ACC112 (cell line): Measurements from ENCODE around the gene PRR7.

Experiments used
- H2AFZ ChIP-seq: fragments of 200-600 bp; sonication (generic); one replicate; pipeline ENCODE4 v1.6.0; 2017; ENCODE audit warnings: antibody characterized with exemption, low read length; ENCODE audit not compliant: unreplicated experiment
- H3K27ac ChIP-seq: fragments of 200-600 bp; sonication (generic); 2 replicates; pipeline ENCODE4 v1.5.1; 2014; ENCODE audit warnings: low read depth, mild to moderate bottlenecking, antibody characterized with exemption, low read length, moderate library complexity
- H3K27me3 ChIP-seq: fragments of 200-600 bp; sonication (generic); 2 replicates; pipeline ENCODE4 v1.6.1; 2014; ENCODE audit warnings: mild to moderate bottlenecking, antibody characterized with exemption, low read length, moderate library complexity, mixed read lengths; ENCODE audit not compliant: insufficient read depth
- H3K36me3 ChIP-seq: fragments of 200-600 bp; sonication (generic); 2 replicates; pipeline ENCODE4 v1.6.1; 2016; ENCODE audit warnings: mild to moderate bottlenecking, antibody characterized with exemption, low read length, moderate library complexity, mixed read lengths; ENCODE audit not compliant: insufficient read depth
- H3K4me1 ChIP-seq: fragments of 200-600 bp; sonication (generic); one replicate; pipeline ENCODE4 v1.6.1; 2016; ENCODE audit warnings: low read length, mixed read lengths; ENCODE audit not compliant: insufficient read depth, unreplicated experiment, control insufficient read depth
- H3K4me3 ChIP-seq: fragments of 200-600 bp; sonication (generic); 2 replicates; pipeline ENCODE4 v1.5.1; 2014; ENCODE audit warnings: mild to moderate bottlenecking, low read depth, low read length
- H3K79me2 ChIP-seq: fragments of 200-600 bp; sonication (generic); one replicate; pipeline ENCODE4 v1.6.0; 2016; ENCODE audit warnings: low read length; ENCODE audit not compliant: control insufficient read depth, unreplicated experiment, insufficient read depth

The PRR7 gene

DNA sequence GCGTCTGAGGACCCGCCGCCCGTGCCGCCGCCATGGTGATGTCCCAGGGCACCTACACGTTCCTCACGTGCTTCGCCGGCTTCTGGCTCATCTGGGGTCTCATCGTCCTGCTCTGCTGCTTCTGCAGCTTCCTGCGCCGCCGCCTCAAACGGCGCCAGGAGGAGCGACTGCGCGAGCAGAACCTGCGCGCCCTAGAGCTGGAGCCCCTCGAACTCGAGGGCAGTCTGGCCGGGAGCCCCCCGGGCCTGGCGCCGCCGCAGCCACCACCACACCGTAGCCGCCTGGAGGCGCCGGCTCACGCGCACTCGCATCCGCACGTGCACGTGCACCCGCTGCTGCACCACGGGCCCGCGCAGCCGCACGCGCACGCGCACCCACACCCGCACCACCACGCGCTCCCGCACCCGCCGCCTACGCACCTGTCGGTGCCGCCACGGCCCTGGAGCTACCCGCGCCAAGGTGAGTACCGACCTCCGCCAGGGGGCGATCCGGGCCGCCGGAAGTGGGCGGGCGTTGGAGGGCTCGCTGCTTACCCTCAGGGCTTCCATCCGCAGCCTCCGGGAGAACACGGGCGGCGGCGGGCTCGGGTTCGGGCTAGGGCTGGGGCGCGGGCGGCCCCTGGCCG is 8.5 kb downstream of the PRR7 start:
- Histone ChIP-seq H2AFZ (no peak overlapping the region), H3K4me3 (peak overlapping the region; percentile 77), H3K36me3 (peaks cover 3% of the 10 kb centered on the region; the same call in 1 of the 2 replicates), H3K4me1 (peaks cover 16% of the 10 kb centered on the region), H3K79me2 (no peaks in the 10 kb centered on the region), H3K27me3 (no peaks in the 10 kb centered on the region), H3K27ac (peak overlapping the region; percentile 49; the same call in 1 of the 2 replicates)

DNA sequence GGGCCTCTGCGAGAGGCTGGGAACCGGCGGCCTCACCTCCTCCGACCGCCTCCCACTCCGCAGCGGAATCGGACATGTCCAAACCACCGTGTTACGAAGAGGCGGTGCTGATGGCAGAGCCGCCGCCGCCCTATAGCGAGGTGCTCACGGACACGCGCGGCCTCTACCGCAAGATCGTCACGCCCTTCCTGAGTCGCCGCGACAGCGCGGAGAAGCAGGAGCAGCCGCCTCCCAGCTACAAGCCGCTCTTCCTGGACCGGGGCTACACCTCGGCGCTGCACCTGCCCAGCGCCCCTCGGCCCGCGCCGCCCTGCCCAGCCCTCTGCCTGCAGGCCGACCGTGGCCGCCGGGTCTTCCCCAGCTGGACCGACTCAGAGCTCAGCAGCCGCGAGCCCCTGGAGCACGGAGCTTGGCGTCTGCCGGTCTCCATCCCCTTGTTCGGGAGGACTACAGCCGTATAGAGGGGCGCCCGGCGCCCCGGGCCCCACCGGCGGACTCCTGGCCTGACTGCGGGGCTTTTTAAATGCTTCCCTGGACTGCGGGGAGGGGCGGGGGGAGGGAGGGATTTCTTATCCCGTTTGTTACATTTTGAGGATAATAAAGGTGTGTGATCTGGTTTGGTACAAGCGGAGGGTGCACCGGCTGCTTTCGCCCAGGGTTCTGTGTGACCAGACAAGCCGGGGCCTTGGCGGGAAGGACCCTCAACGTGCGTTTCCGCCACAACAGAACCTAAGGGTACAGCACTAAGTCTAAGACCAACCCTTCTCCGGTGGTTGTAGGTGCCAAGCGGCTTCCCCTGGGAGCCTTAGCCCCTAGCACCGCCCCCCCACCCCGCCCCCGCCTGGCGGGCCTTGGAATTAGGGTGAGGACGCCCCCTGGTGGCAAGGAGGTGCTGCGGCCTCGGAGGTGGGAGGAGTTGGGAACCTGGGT is 9.3 kb downstream of the PRR7 start:
- Histone ChIP-seq H2AFZ (no peak overlapping the region), H3K36me3 (peaks cover 3% of the 10 kb centered on the region; the same call in 1 of the 2 replicates), H3K4me1 (peaks cover 16% of the 10 kb centered on the region), H3K4me3 (peak overlapping the region; percentile 77), H3K27ac (no peak overlapping the region; the same call in 1 of the 2 replicates), H3K79me2 (no peaks in the 10 kb centered on the region), H3K27me3 (no peaks in the 10 kb centered on the region)

DNA sequence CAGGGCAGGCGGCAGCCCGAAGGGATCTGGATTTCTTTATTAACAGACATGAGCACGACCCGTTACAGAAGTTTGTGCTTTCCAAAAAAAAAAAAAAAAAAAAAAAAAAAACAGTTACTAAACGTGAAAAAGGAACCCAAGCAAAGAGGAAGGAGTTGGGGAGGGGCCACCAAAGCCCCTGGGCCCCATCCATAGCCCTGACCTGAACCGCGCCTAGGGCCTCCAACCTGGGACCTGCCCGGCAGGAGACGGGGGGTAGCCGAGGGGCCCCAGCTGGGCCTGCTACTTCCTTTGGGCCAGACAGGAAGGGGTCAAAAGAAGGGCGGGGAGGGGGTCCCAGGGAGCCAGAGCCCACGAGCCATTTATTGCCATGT is 10.0 kb downstream of the PRR7 start:
- Histone ChIP-seq H3K27ac (no peak overlapping the region), H3K79me2 (no peaks in the 10 kb centered on the region), H3K4me3 (no peak overlapping the region), H3K27me3 (no peaks in the 10 kb centered on the region), H2AFZ (no peak overlapping the region), H3K36me3 (peaks cover 3% of the 10 kb centered on the region; the same call in 1 of the 2 replicates), H3K4me1 (peaks cover 16% of the 10 kb centered on the region)

DNA sequence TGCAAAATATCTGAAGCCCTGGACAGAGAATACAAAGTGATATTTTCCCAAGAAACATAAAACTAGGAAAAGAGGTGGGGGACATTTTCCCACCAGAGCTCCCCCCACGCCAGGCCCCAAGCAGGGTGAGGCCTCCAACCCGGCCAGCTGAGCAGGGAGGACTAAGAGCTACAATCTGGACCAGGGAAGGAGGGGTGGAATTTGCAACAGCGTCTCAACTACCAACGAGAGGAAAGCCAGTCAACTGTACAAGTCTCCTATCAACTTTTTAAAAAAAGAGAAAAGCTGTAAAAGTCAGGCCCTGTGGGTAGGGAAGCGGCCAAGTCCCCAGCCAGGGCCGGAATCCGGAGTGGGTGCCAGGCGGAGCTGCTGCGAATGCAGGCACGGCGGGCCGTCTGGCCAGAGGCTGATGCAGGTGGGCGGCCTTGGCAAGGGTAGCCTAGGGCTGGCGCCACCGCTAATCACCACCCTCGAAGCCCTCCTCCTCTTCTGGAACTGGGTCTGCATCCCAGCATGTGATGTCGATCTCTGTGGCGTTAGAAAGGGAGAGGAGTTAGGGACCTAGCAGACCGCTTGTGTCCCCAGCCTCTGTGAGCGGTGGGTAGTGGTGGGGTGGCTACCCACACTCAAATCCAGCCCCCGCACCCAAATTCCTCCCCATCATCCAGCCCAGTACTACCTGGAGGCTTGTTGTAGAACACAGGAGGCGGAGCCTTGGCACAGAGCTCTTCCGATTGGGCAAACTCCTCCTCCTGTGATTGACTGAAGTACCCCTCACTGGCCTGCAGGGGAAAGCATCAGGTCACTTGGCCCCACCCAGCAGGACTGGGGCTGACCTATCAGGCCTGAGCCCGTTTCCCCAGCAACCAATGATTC is 10.6 kb downstream of the PRR7 start:
- Histone ChIP-seq H3K27ac (no peak overlapping the region), H3K79me2 (no peaks in the 10 kb centered on the region), H3K4me1 (peaks cover 16% of the 10 kb centered on the region), H3K27me3 (no peaks in the 10 kb centered on the region), H3K4me3 (no peak overlapping the region), H2AFZ (no peak overlapping the region), H3K36me3 (peaks cover 3% of the 10 kb centered on the region; the same call in 1 of the 2 replicates)

DNA sequence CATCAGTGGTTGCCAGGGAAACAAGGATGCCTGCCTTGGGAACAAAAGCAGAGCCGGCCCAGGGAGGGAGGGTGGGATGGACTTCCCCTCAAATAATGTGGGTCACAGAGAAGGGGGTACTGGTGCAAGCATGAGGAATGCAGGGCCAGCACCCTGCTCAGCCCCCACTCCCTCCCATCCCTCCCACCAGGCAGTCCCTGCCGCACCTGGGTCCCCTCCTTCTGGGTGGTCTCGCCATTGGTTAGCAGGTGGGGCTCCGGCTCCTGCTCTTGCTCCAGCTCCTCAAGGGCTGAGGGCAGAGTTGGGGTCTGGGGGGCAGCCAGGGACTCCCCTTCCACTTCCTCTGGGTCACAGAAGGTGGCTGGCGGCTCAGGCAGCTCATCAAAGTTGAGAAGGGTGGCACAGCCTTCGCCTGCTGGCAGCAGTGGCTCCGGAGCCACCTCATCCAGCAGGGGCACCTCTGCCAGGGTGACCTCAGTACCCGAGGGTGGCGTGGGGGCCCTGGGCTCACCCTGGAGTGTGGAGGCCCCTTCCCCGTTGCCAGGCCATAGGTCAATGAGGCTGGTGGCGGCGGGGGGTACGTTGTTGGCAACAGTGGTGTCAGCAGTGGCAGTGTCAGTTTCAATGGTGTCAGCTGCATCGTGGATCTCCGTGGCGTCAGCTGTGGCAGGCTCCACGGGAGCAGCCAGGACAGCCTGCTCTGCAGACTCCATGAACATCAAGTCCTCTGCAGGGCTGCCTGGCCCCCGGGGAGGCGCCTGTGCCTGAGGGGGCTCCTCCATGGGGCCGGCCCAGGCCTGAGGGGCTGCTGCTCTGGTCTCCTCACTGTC is 11.5 kb downstream of the PRR7 start:
- no peak overlapping the region for H2AFZ ChIP-seq
- H3K79me2 ChIP-seq: no peaks in the 10 kb centered on the region
- peaks cover 16% of the 10 kb centered on the region for H3K4me1 ChIP-seq
- H3K27me3 ChIP-seq: no peaks in the 10 kb centered on the region
- H3K27ac ChIP-seq: peak overlapping the region; percentile 78
- no peak overlapping the region for H3K4me3 ChIP-seq
- H3K36me3 ChIP-seq: peaks cover 3% of the 10 kb centered on the region; the same call in 1 of the 2 replicates

DNA sequence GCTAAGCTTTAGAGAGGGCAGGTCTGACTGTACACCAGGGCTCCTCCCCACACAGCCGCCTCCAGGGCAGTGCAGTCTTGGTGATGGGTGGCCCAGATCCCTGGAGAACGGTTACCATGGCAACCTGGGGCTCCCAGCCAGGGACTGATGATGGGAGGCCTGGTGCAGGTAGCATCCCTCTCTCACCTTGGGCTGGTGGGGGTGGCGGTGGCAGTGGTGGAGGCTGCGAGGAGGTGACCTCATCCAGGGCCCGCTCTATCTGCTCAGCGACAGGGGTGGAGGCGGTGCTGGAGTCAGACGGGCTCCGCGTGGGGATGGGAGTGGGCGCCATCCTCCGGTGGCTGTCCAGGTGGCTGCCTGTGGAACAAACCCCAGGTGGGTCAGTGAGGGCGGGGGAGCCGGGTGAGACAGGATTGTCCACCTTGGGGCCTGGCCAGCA is 12.3 kb downstream of the PRR7 start:
- no peaks in the 10 kb centered on the region for H3K27me3 ChIP-seq
- no peaks in the 10 kb centered on the region for H3K79me2 ChIP-seq
- peaks cover 3% of the 10 kb centered on the region; the same call in 1 of the 2 replicates for H3K36me3 ChIP-seq
- no peak overlapping the region for H3K27ac ChIP-seq
- no peak overlapping the region for H2AFZ ChIP-seq
- H3K4me3 ChIP-seq: no peak overlapping the region
- peaks cover 13% of the 10 kb centered on the region for H3K4me1 ChIP-seq

DNA sequence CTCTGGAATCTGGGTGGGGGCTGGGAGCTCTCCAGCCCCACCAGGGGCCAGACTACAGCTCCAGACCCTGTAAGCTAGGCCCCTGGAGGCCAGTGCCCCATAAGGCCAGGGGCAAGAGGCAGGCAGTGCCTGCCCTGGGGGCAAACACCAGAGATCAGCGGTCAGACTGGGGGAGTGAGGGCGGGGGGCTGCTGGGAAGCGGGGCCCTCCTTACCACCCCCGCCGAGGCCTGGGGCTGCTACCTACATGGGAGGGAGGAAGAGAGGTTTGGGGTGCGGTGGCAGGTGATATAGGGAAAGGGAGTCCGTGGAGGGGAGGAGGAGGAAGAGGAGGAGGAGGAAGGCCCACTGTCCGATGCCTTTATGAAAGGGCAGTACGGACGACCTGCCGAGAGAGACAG is 12.7 kb downstream of the PRR7 start:
- Histone ChIP-seq H3K27ac (no peak overlapping the region), H3K79me2 (no peaks in the 10 kb centered on the region), H3K36me3 (peaks cover 3% of the 10 kb centered on the region; the same call in 1 of the 2 replicates), H3K4me3 (no peak overlapping the region), H3K27me3 (no peaks in the 10 kb centered on the region), H2AFZ (no peak overlapping the region), H3K4me1 (peaks cover 10% of the 10 kb centered on the region)

DNA sequence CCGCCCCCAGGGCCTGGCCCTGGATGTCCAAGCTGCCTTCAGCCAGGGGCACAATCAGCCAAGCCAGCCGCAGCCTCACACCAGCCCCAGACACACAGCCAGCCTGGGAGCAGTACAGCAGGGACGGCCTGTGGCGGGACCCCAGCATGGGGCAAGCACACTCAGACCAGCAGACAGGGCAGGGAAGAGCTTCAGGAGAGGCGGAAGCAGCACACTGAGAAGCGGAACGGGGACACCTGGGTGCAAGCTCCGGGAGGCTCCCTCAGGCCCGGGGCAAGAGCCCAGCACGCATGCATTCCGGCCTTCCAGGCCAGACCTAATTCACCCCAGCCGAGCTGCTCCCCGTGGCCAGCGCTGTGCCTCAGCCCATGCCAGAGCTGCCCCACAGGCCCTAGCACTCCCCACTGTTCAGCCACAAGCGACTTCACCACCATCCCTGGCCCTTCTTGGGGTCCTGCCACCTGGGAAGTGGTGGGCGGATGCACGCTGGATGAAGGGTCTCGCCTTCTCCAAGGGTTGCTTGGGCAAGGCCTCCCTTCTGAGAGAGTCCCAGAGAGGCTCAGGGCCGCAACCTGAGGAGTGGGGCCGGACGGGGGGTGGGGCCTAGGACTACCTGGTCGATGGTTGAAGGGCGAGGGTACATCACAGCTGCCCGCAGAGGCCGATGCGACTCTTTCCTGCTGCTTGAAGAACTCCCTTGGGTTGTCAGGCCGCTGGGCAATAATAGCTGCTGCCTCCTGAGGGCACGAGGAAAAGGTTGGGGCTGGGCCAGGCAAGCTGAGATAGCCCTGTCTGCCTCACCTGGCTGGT is 13.4 kb downstream of the PRR7 start:
- Histone ChIP-seq H2AFZ (no peak overlapping the region), H3K36me3 (peaks cover 3% of the 10 kb centered on the region; the same call in 1 of the 2 replicates), H3K27ac (no peak overlapping the region), H3K4me1 (peaks cover 10% of the 10 kb centered on the region), H3K79me2 (no peaks in the 10 kb centered on the region), H3K4me3 (no peak overlapping the region), H3K27me3 (no peaks in the 10 kb centered on the region)

DNA sequence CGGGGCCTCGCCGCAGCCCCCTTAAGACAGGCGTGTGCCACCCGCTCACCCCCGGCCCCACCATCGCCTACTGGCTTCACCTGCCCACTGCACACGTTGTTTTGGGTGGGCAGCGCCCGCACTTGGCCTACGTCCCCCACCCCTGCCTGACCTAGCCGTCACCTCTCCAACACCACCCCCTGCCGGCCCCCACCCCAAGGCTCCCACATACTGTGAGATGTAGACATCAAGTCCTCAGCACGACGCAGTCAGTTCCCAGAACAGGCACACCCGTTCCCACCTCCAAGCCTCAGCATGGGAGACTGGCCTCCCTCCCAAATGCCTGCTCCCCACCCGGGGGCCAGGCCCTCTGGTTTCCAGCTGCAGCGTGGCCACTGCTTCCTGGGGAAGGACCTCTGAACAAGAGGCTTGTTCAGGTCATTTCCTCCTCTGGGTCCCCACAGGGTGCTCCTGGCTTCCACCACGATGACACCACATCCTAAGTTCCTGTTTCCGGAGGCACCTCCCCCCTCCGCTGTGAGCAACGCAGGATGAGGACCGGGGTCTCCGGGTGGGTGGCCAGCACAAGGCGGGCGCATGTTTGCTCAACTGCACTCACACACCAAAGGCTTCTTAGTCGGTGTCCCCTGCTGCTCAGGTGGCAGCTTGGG is 15.5 kb downstream of the PRR7 start:
- no peaks in the 10 kb centered on the region for H3K79me2 ChIP-seq
- no peak overlapping the region for H2AFZ ChIP-seq
- H3K27ac ChIP-seq: no peak overlapping the region
- peaks cover 14% of the 10 kb centered on the region for H3K36me3 ChIP-seq
- H3K27me3 ChIP-seq: no peaks in the 10 kb centered on the region
- no peaks in the 10 kb centered on the region for H3K4me1 ChIP-seq
- H3K4me3 ChIP-seq: no peak overlapping the region
